ENCODE measurements around the gene B3GAT1. TPM values are rescaled to one million over a fixed set of nuclear protein-coding genes. Genes with fewer than 3 reads are reported as not detected.

The B3GAT1 gene
- polyA plus RNA-seq, 3 donors = not detected

DNA sequence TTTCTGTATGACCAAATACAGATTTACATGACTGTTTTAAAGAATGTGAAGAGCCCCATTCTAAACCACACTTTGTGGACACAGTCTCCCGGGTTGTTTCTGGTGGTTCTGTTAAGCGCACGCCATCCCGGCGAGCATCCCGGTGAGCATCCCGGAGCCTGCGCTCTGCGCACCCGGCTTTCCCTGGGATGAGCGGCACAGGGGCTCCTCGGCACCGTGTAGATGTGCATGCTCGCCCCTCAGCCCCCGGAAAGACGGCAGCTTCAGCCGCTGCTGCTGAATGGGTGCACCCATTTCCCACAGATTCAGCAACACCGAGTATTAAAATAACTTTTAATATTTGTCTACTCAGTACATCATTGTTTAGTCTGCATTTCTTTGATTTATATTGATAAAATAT is 44.3 kb downstream of the B3GAT1 start:
- no peak overlapping the region for H2AFZ ChIP-seq (ENCODE audit: insufficient read depth, low read depth, low read length, poor library complexity, severe bottlenecking)
- no peaks in the 10 kb centered on the region for H3K36me3 ChIP-seq (replicated peaks in 1 of 2; ENCODE audit: control insufficient read depth in 1 of 2, insufficient read depth in 2 of 2, low read length in 2 of 2)
- Mint-ChIP-seq H3K4me1 (no peaks in the 10 kb centered on the region), H3K27ac (no peak overlapping the region), H3K27me3 (ENCODE audit: low read depth in 3 of 3) (peaks cover 0 to 3% (median 1%) of the 10 kb centered on the region in 3 donors), H3K36me3 (no peaks in the 10 kb centered on the region), H3K4me3 (no peak overlapping the region), H3K9me3 (no peaks in the 10 kb centered on the region)
- intact Hi-C loops (cut with micrococcal nuclease) = no loop called here
- no peak overlapping the region for H3K27ac ChIP-seq (ENCODE audit: low read depth in 1 of 2, low read length in 2 of 2)
- TF ChIP-seq, protein P1, sequence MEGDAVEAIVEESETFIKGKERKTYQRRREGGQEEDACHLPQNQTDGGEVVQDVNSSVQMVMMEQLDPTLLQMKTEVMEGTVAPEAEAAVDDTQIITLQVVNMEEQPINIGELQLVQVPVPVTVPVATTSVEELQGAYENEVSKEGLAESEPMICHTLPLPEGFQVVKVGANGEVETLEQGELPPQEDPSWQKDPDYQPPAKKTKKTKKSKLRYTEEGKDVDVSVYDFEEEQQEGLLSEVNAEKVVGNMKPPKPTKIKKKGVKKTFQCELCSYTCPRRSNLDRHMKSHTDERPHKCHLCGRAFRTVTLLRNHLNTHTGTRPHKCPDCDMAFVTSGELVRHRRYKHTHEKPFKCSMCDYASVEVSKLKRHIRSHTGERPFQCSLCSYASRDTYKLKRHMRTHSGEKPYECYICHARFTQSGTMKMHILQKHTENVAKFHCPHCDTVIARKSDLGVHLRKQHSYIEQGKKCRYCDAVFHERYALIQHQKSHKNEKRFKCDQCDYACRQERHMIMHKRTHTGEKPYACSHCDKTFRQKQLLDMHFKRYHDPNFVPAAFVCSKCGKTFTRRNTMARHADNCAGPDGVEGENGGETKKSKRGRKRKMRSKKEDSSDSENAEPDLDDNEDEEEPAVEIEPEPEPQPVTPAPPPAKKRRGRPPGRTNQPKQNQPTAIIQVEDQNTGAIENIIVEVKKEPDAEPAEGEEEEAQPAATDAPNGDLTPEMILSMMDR (IDR thresholded peaks at IDR 0.05) = no peak
- no peaks in the 10 kb centered on the region for H3K79me2 ChIP-seq (ENCODE audit: insufficient read depth, low read length)
- H3K4me2 ChIP-seq (replicated peaks; ENCODE audit: extremely low read depth, low read length, poor library complexity, severe bottlenecking) = no peak overlapping the region
- no peaks in the 10 kb centered on the region for H4K20me1 ChIP-seq (ENCODE audit: insufficient read depth, low read length)
- WGBS (ENCODE audit: insufficient coverage) = 94% methylated on average over 13 of the region's 18 CpGs
- DNase-seq = no peak
- no peaks in the 10 kb centered on the region for H3K27me3 ChIP-seq (ENCODE audit: control insufficient read depth in 2 of 2, insufficient read depth in 2 of 2, low read length in 2 of 2)
- no peak overlapping the region for H3K9ac ChIP-seq (ENCODE audit: insufficient read depth, low read length, poor library complexity, severe bottlenecking)
- H3K4me1 ChIP-seq (ENCODE audit: control insufficient read depth in 1 of 2, insufficient read depth in 2 of 2, low read length in 2 of 2) = no peaks in the 10 kb centered on the region
- no peaks in the 10 kb centered on the region for H3K9me3 ChIP-seq (replicated peaks in 1 of 2; ENCODE audit: control insufficient read depth in 1 of 2, insufficient read depth in 1 of 2, low read length in 2 of 2)
- H3K4me3 ChIP-seq (replicated peaks in 1 of 3; ENCODE audit: low read depth in 2 of 3, low read length in 3 of 3) = no peak overlapping the region

DNA sequence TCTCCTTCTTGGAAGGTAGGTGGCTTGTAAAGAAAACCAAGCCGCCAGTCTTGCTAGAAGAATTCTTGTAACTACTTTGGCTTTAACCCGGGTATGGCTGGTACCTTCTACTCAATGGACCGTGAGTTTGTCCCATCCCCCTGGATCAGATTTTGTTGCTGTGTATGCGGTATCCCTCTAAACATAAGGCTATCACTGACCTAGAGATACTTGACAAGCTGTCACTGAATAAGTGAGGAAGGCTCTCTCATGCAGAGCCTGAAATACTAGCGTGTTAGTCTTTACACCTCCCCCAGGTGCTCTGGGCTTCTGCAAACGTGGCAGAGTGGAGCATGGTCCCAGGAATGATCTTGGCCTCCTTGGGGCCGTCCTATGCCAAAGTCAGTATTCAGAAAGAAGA is 45.8 kb downstream of the B3GAT1 start:
- DNase-seq = no peak
- Histone ChIP-seq H3K27me3 (ENCODE audit: control insufficient read depth in 2 of 2, insufficient read depth in 2 of 2, low read length in 2 of 2) (no peaks in the 10 kb centered on the region), H3K79me2 (ENCODE audit: insufficient read depth, low read length) (no peaks in the 10 kb centered on the region), H2AFZ (ENCODE audit: insufficient read depth, low read depth, low read length, poor library complexity, severe bottlenecking) (no peak overlapping the region), H3K27ac (ENCODE audit: low read depth in 1 of 2, low read length in 2 of 2) (no peak overlapping the region), H3K4me2 (replicated peaks; ENCODE audit: extremely low read depth, low read length, poor library complexity, severe bottlenecking) (no peak overlapping the region), H3K9ac (ENCODE audit: insufficient read depth, low read length, poor library complexity, severe bottlenecking) (no peak overlapping the region), H3K36me3 (replicated peaks in 1 of 2; ENCODE audit: control insufficient read depth in 1 of 2, insufficient read depth in 2 of 2, low read length in 2 of 2) (no peaks in the 10 kb centered on the region), H3K4me3 (replicated peaks in 1 of 3; ENCODE audit: low read depth in 2 of 3, low read length in 3 of 3) (no peak overlapping the region), H3K9me3 (replicated peaks in 1 of 2; ENCODE audit: control insufficient read depth in 1 of 2, insufficient read depth in 1 of 2, low read length in 2 of 2) (no peaks in the 10 kb centered on the region), H3K4me1 (ENCODE audit: control insufficient read depth in 1 of 2, insufficient read depth in 2 of 2, low read length in 2 of 2) (no peaks in the 10 kb centered on the region), H4K20me1 (ENCODE audit: insufficient read depth, low read length) (no peaks in the 10 kb centered on the region)
- peaks cover 2 to 7% (median 3%) of the 10 kb centered on the region in 3 donors for H3K27me3 Mint-ChIP-seq (ENCODE audit: low read depth in 3 of 3)
- no peaks in the 10 kb centered on the region for H3K4me1 Mint-ChIP-seq
- TF ChIP-seq, protein P1 (IDR thresholded peaks at IDR 0.05) = no peak
- no peak overlapping the region for H3K4me3 Mint-ChIP-seq
- peaks cover 0 to 2% (median 0%) of the 10 kb centered on the region in 7 donors for H3K9me3 Mint-ChIP-seq
- H3K36me3 Mint-ChIP-seq = no peaks in the 10 kb centered on the region
- 78% methylated on average over 4 of the region's 7 CpGs for WGBS (ENCODE audit: insufficient coverage)
- no peak overlapping the region for H3K27ac Mint-ChIP-seq
- intact Hi-C loops (cut with micrococcal nuclease) = no loop called here

Data from CD14-positive monocyte (primary cell).